Measurements from ENCODE around the gene CASR.

Gene CASR

DNA sequence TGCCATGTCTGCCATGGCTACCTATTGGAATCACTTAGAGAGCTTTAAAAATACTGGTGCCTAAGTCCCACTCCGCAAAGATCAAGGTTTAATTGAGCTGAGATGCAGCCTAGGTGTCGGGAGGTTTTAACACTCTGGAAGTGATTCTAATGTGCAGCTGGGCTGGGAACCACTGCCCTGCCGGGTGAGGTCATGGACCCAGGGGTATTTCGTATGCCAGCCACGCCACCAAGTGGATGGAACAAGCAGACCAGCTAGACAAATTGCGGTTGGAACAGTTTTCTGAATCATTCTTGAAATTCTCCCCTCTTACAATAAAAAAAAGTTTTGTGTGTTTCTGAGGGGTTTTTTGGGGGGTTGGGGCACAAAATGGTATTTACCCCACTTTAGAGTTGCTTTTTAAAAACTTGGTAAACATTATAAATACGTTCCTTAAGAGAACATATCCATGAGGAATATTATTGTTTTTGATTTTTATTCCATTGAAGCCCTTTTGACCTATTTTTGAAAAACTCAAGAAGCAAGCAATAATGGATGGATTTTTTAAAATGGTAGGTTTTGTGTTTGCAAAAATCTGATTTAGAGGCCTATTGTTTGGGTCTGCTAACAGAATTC lies 75.4 kb downstream of the CASR start:
- Histone ChIP-seq H2AFZ (ENCODE audit: low read length) (no peak overlapping the region), H3F3A (ENCODE audit: insufficient read depth, low read length) (no peaks in the 10 kb centered on the region)
- TF ChIP-seq CTCF (IDR thresholded peaks at IDR 0.05; ENCODE audit: low read length) (peak; percentile 90), EZH2 (IDR thresholded peaks at IDR 0.05; ENCODE audit: borderline replicate concordance, low read length) (no peak)

DNA sequence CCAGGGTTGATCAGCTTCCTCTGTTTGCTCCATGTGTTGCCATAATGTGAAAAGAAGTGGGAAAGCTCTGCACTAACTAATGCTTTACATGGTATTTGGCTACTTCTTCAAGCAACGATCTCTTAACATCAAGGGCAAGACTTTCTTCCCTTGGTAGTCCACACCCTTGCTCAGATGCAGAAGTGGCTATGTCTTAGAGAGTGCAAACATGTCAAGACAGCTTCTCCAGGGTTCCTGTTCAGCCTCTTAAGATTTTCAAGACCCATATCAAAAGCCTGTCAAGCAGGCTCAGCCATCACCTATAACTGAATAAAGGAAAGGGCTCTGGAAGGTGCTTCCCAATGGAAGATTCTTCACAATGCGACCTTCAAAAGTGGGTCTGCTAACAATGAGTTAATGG lies 76.7 kb downstream of the CASR start:
- H3K27me3 ChIP-seq (ENCODE audit: insufficient read depth, low read length): no peaks in the 10 kb centered on the region
- H3K9ac ChIP-seq (ENCODE audit: low read length): no peak overlapping the region
- H3K9me2 ChIP-seq (ENCODE audit: low read depth, low read length): no peaks in the 10 kb centered on the region
- H3K9me3 ChIP-seq (ENCODE audit: low read length): no peaks in the 10 kb centered on the region
- H3K4me3 ChIP-seq (ENCODE audit: low read depth, low read length, poor library complexity, severe bottlenecking): no peak overlapping the region
- H3F3A ChIP-seq (ENCODE audit: insufficient read depth, low read length): no peaks in the 10 kb centered on the region
- TF ChIP-seq CTCF (IDR thresholded peaks at IDR 0.05; ENCODE audit: low read length) (no peak), EZH2 (IDR thresholded peaks at IDR 0.05; ENCODE audit: borderline replicate concordance, low read length) (no peak)
- H2AFZ ChIP-seq (ENCODE audit: low read length): no peak overlapping the region
- H3K4me1 ChIP-seq (ENCODE audit: insufficient read depth, low read length, severe bottlenecking): peaks cover 8% of the 10 kb centered on the region
- no peak overlapping the region for H3K27ac ChIP-seq (ENCODE audit: low read depth, low read length, poor library complexity, severe bottlenecking)
- no peaks in the 10 kb centered on the region for H4K20me1 ChIP-seq (ENCODE audit: insufficient read depth, low read length)
- no peaks in the 10 kb centered on the region for H3K36me3 ChIP-seq (ENCODE audit: insufficient read depth, low read length)
- H3K79me2 ChIP-seq (ENCODE audit: insufficient read depth, low read length): no peaks in the 10 kb centered on the region
- no peak overlapping the region for H3K4me2 ChIP-seq (ENCODE audit: low read length)

More for the DNA sequence above, 75.4 kb downstream of the CASR start:
- H3K27me3 ChIP-seq (ENCODE audit: insufficient read depth, low read length): no peaks in the 10 kb centered on the region
- no peaks in the 10 kb centered on the region for H4K20me1 ChIP-seq (ENCODE audit: insufficient read depth, low read length)
- no peaks in the 10 kb centered on the region for H3K79me2 ChIP-seq (ENCODE audit: insufficient read depth, low read length)
- no peak overlapping the region for H3K9ac ChIP-seq (ENCODE audit: low read length)
- H3K4me1 ChIP-seq (ENCODE audit: insufficient read depth, low read length, severe bottlenecking): peaks cover 8% of the 10 kb centered on the region
- H3K4me3 ChIP-seq (ENCODE audit: low read depth, low read length, poor library complexity, severe bottlenecking): no peak overlapping the region
- H3K9me2 ChIP-seq (ENCODE audit: low read depth, low read length): no peaks in the 10 kb centered on the region
- no peaks in the 10 kb centered on the region for H3K9me3 ChIP-seq (ENCODE audit: low read length)
- no peaks in the 10 kb centered on the region for H3K36me3 ChIP-seq (ENCODE audit: insufficient read depth, low read length)
- H3K27ac ChIP-seq (ENCODE audit: low read depth, low read length, poor library complexity, severe bottlenecking): no peak overlapping the region
- H3K4me2 ChIP-seq (ENCODE audit: low read length): no peak overlapping the region; the same call in 1 of the 2 replicates

- Histone ChIP-seq H3K4me2 (ENCODE audit: low read length) (no peak overlapping the region), H2AFZ (ENCODE audit: low read length) (no peak overlapping the region), H4K20me1 (ENCODE audit: insufficient read depth, low read length) (no peaks in the 10 kb centered on the region), H3K36me3 (ENCODE audit: insufficient read depth, low read length) (no peaks in the 10 kb centered on the region), H3F3A (ENCODE audit: insufficient read depth, low read length) (no peaks in the 10 kb centered on the region), H3K4me3 (ENCODE audit: low read depth, low read length, poor library complexity, severe bottlenecking) (no peak overlapping the region), H3K79me2 (ENCODE audit: insufficient read depth, low read length) (no peaks in the 10 kb centered on the region), H3K9ac (ENCODE audit: low read length) (no peak overlapping the region), H3K9me2 (ENCODE audit: low read depth, low read length) (no peaks in the 10 kb centered on the region), H3K27ac (ENCODE audit: low read depth, low read length, poor library complexity, severe bottlenecking) (no peak overlapping the region), H3K9me3 (ENCODE audit: low read length) (no peaks in the 10 kb centered on the region), H3K27me3 (ENCODE audit: insufficient read depth, low read length) (no peaks in the 10 kb centered on the region), H3K4me1 (ENCODE audit: insufficient read depth, low read length, severe bottlenecking) (no peaks in the 10 kb centered on the region)
- no peak for TF ChIP-seq EZH2 (IDR thresholded peaks at IDR 0.05; ENCODE audit: borderline replicate concordance, low read length)
Observed at GRCh38 chr3:122263058-122263457, 79.6 kb downstream of the CASR start.

Data from OCI-LY1 (cell line).